Activated T-helper 1 cell treated with Interleukin-2 at 50 U/mL for 16 hours (primary cell): ENCODE data around the gene CACNB4.
"Not testable (repeated sequence)": the region's sequence is repeated elsewhere in the genome, so short reads cannot be mapped to it uniquely, and the experiment has no call there.

Experiments used
- DNase-seq: peaks from one replicate; pipeline ENCODE4 v3.0.0-alpha.2; 2020; ENCODE audit warnings: low read depth

The CACNB4 gene

GRCh38 chr2:151905963-151906632, 192.7 kb downstream of the CACNB4 start:
- DNase-seq = no peak

GRCh38 chr2:151904807-151905206, 194.0 kb downstream of the CACNB4 start:
- no peak for DNase-seq

- DNase-seq = no peak
Observed at GRCh38 chr2:151904021-151904420, 194.8 kb downstream of the CACNB4 start.

GRCh38 chr2:151902829-151903228, 196.0 kb downstream of the CACNB4 start:
- DNase-seq = no peak

- DNase-seq = no peak
Observed at GRCh38 chr2:151900331-151900730, 198.5 kb downstream of the CACNB4 start.

GRCh38 chr2:151899156-151899555, 199.7 kb downstream of the CACNB4 start:
- DNase-seq = no peak

- DNase-seq = no peak
Observed at GRCh38 chr2:151891566-151892194, 207.2 kb downstream of the CACNB4 start.

- no peak for DNase-seq
Observed at GRCh38 chr2:151887164-151887563, 211.7 kb downstream of the CACNB4 start.

- DNase-seq = no peak
Observed at GRCh38 chr2:151886241-151886640, 212.6 kb downstream of the CACNB4 start.

GRCh38 chr2:151882786-151883445, 215.9 kb downstream of the CACNB4 start:
- DNase-seq = no peak

GRCh38 chr2:151881342-151881741, 217.5 kb downstream of the CACNB4 start:
- no peak for DNase-seq

- DNase-seq = no peak
Observed at GRCh38 chr2:151880586-151880985, 218.3 kb downstream of the CACNB4 start.

- DNase-seq = no peak
Observed at GRCh38 chr2:151878655-151879563, 219.9 kb downstream of the CACNB4 start.

- DNase-seq = no peak
Observed at GRCh38 chr2:151878204-151878603, 220.6 kb downstream of the CACNB4 start.

GRCh38 chr2:151875631-151876030, 223.2 kb downstream of the CACNB4 start:
- DNase-seq = not testable (repeated sequence)

GRCh38 chr2:151872463-151872862, 226.4 kb downstream of the CACNB4 start:
- DNase-seq = no peak

- no peak for DNase-seq
Observed at GRCh38 chr2:151869291-151869690, 229.6 kb downstream of the CACNB4 start.

- DNase-seq = no peak
Observed at GRCh38 chr2:151862700-151863099, 236.1 kb downstream of the CACNB4 start.

GRCh38 chr2:151861174-151861573, 237.7 kb downstream of the CACNB4 start:
- no peak for DNase-seq

- no peak for DNase-seq
Observed at GRCh38 chr2:151860613-151861146, 238.2 kb downstream of the CACNB4 start.

- DNase-seq = no peak
Observed at GRCh38 chr2:151860210-151860609, 238.6 kb downstream of the CACNB4 start.

GRCh38 chr2:151857650-151858049, 241.2 kb downstream of the CACNB4 start:
- DNase-seq = no peak
